GM18526 (cell line): ENCODE results near the gene CCDC9.
A peak's percentile ranks its signal among the peaks of the same experiment; 100 is the strongest.

ENCODE experiments used
- POLR2A ChIP-seq: IDR thresholded peaks from 3 replicates; pipeline ENCODE4 v1.6.1; 2011; ENCODE audit not compliant: insufficient read length; ENCODE audit errors: extremely low read depth

Gene CCDC9

DNA sequence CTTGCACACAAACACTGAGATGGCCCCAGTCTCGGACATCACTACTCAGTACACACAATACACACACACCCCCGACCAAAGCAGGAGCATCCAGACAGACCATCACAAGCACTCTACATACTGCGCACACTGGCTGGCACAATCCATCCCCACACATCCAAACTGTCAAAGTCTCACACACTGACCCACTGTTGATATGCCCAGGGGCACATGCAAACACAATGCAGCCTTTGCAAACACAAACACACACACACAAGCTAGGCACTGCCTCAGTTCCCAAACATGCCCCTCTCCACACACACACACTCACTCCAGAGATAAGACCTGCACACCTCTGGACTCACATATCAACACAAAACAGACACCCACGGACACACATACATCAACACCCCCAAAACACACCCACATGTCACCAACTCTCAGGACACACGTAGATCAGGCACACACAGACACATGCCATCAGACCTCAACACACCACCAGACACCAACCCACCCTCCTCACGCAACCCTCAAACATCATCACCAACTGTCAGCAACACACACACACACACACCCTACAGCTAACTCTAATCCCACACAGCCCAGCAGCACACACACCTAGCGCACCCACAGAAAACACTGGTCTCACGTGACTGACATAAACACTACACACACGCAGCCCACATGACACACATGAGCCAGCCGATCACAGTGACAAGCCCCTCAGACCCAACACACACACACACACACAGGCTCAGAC lies 27.2 kb upstream of the CCDC9 start:
- no peak for TF ChIP-seq POLR2A

DNA sequence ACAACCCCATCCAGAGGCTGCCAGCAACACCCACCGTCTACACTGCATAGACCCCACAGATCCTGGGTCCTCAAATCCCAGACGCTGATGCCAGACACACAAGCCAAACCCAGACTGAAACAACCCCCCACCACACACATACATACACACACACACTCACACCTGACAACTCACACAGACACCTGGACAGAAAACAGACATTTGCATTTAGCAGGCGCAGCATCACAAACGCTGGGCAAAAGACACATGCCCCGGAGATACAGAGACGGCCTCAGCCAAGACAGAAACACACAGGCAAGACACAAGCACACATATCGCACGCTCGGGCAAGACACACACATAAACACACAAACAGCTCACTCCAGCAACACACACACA lies 26.7 kb upstream of the CCDC9 start:
- TF ChIP-seq POLR2A: no peak

DNA sequence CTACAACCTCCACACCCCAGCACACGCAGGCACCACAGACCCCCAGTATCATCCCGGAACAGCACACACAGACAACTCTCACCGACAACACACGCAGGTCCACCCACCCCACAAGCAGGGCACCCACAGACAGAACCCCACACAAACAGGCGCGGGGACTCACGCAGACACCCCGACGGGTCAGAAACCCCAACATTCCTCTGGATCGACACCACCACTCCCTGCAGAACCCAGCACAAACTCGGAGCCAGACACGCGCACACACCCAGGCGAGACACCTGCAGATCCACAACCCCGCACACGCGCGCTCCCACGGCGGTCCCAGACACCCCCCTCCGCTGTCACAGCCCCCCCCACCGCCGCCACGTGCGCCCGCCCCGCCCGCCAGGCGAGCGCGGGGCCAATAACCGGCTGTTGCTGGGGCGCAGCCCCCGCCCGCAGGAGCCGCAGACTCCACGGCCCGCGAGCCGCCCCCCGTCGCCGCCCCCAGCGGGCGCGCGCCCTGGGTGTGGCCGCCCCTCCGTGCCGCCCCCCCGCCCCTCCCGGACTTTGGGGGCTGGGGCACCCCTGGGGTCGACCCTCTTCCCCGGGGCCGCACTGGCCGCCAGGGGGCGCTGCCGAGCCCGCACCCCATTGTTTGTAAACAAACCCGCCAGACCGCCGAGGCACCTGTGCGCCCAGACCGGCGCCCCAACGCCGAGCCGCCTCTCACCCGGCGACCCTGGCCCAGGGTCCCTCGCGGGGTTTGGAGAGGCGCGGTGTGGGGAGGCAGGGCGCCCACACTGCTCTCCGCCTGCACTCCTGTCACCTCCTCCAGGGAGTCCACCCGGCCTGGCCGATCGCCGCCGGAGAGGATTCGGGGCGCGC lies 26.0 kb upstream of the CCDC9 start:
- no peak for TF ChIP-seq POLR2A

GRCh38 chr19:47230921-47231214 lies 25.5 kb upstream of the CCDC9 start, which contains the start of gene BBC3:
Gene BBC3, minus strand, starts transcription at chr19:47231199. Its CDS starts 2,768 bp downstream, at chr19:47228431.
- no peak for TF ChIP-seq POLR2A

DNA sequence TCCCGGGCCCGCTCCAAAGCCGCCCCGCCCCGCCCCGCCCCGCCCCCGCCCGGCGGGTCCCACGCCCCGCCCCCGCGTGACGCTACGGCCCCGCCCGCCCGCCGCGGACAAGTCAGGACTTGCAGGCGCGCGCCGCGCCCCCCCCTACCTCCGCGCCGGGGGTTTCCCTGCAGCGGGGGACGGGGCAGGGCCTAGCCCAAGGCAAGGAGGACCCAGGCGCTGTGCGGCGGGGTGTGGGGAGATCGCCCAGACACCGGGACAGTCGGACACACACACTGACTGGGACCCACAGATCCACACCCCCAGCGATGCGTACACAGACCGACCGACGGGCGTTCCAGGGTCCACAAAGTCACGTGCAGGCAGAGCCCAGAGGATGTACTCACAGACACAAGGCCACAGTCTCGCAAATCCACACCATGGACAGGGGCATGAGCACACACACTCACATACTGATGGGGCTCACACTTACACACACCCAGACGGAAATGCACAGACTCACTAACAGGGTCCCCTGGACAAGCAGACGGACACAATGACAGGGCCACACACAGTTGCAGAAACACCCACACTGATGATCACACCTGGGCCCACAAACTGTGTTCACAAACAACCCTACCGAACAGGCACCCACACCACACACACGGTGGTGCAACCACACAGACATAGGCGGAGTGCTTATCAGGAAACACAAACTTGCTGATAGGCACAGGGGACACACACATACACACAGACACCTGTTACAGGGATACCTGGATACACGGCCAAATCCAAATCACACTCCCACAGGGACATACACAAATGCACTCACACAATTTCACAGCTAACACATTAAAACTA lies 24.9 kb upstream of the CCDC9 start:
- TF ChIP-seq POLR2A: peak; percentile 44

GRCh38 chr19:47232422-47233211 lies 23.7 kb upstream of the CCDC9 start:
- TF ChIP-seq POLR2A: peak; percentile 34

- no peak for TF ChIP-seq POLR2A
These were observed 20.2 kb upstream of the CCDC9 start for GRCh38 chr19:47236072-47236675.

- TF ChIP-seq POLR2A: no peak
These were observed 17.2 kb upstream of the CCDC9 start for GRCh38 chr19:47239152-47239551.

GRCh38 chr19:47239610-47240296 lies 16.6 kb upstream of the CCDC9 start:
- TF ChIP-seq POLR2A: no peak

- TF ChIP-seq POLR2A: no peak
These were observed 15.8 kb upstream of the CCDC9 start for GRCh38 chr19:47240556-47240955.

GRCh38 chr19:47240996-47241918 lies 15.1 kb upstream of the CCDC9 start:
- TF ChIP-seq POLR2A: no peak

GRCh38 chr19:47241919-47242577 lies 14.3 kb upstream of the CCDC9 start:
- no peak for TF ChIP-seq POLR2A

DNA sequence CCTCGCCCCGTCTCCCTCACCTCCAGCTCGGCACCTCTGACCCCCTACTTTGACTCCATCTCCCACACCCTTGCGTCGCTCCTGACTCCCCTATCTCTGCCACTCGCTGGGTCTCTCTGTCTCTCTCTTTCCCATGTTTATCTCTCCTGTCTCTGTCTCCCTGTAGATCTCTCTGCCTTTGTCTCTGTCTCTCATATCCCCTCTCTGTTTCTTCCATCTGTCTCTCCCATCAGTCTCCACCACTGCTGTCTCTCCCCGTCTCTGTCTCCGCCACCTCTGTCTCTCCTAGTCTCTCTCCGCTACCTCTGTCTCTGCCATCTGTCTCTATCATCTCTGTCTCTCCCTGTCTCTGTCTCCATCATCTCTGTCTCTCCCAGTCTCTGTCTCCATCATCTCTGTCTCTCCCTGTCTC lies 13.0 kb upstream of the CCDC9 start:
- no peak for TF ChIP-seq POLR2A
